Measurements from ENCODE around the gene CPZ. TPM values are rescaled to one million over a fixed set of nuclear protein-coding genes. Genes with fewer than 3 reads are reported as not detected.

Gene CPZ
- total and polyA plus RNA-seq, 2 of the 4 experiments (the other 2 are of a cell fraction) = 0.90 to 10.3 TPM

- TF ChIP-seq BHLHE40 (IDR thresholded peaks at IDR 0.05; ENCODE audit: low read depth, low read length) (no peak), POLR2A (IDR thresholded peaks at IDR 0.05; ENCODE audit: low read depth, low read length) (no peak), RFX5 (IDR thresholded peaks at IDR 0.05; ENCODE audit: low read depth, low read length) (no peak), USF2 (IDR thresholded peaks at IDR 0.05; ENCODE audit: low read depth, low read length) (no peak), CEBPB (IDR thresholded peaks at IDR 0.05; ENCODE audit: low read depth, low read length) (no peak), ELK1 (IDR thresholded peaks at IDR 0.05; ENCODE audit: borderline replicate concordance, low read depth, low read length) (no peak), RAD21 (IDR thresholded peaks at IDR 0.05; ENCODE audit: low read length) (no peak), MAZ (IDR thresholded peaks at IDR 0.05; ENCODE audit: borderline replicate concordance, low read depth, low read length) (no peak), NFE2L2 (IDR thresholded peaks at IDR 0.05; ENCODE audit: low read depth, low read length) (no peak), RCOR1 (IDR thresholded peaks at IDR 0.05; ENCODE audit: insufficient replicate concordance, low read length) (no peak), SMC3 (IDR thresholded peaks at IDR 0.05; ENCODE audit: low read depth, low read length) (no peak), FOS (IDR thresholded peaks at IDR 0.05; ENCODE audit: low read depth, low read length) (no peak), MAFK (IDR thresholded peaks at IDR 0.05; ENCODE audit: low read depth, low read length) (no peak)
- no peak overlapping the region for H2BK120ac ChIP-seq (ENCODE audit: low read depth, low read length)
- no peaks in the 10 kb centered on the region for H3K9me1 ChIP-seq (ENCODE audit: insufficient read depth, low read length)
- H3K4ac ChIP-seq (ENCODE audit: low read depth, low read length) = no peak overlapping the region
- in situ Hi-C loops (cut with MboI; ENCODE audit: low sequenced_read_pairs) (no loop called here), intact Hi-C loops (cut with micrococcal nuclease) (no loop called here), dilution Hi-C loops (cut with HindIII; ENCODE audit: low sequenced_read_pairs, unreplicated experiment) (no loop called here)
- H4K20me1 ChIP-seq (ENCODE audit: insufficient read depth, low read length) = no peaks in the 10 kb centered on the region
- no peak overlapping the region for H3K4me2 ChIP-seq (ENCODE audit: low read depth, low read length)
- H3K23ac ChIP-seq (ENCODE audit: low read depth, low read length) = no peak overlapping the region
- H2BK15ac ChIP-seq (ENCODE audit: low read depth, low read length) = no peak overlapping the region
- H3K27me3 ChIP-seq (ENCODE audit: control insufficient read depth, insufficient read depth, low read length) = peaks cover 3% of the 10 kb centered on the region; the same call in 1 of the 2 replicates
- WGBS, 2 experiments (ENCODE audit: extremely low coverage in 2 of 2, insufficient read length in 1 of 2) = 74% methylated on average over 5 of the region's 25 CpGs; no CpG with 5 or more reads in 1 of the 2 experiments
- no peak overlapping the region for H2BK20ac ChIP-seq (ENCODE audit: low read depth, low read length)
- no peak overlapping the region for H4K5ac ChIP-seq (ENCODE audit: low read depth, low read length)
- H3K4me1 ChIP-seq (ENCODE audit: control insufficient read depth, insufficient read depth, low read length) = no peaks in the 10 kb centered on the region
- H4K91ac ChIP-seq (ENCODE audit: insufficient read depth, low read depth, low read length) = no peak overlapping the region
- H2AK9ac ChIP-seq (replicated peaks; ENCODE audit: low read depth, low read length, poor library complexity) = no peak overlapping the region
- H4K8ac ChIP-seq (ENCODE audit: low read depth in 2 of 2, low read length in 2 of 2) = no peak overlapping the region
- no peaks in the 10 kb centered on the region for H3K36me3 ChIP-seq (ENCODE audit: control insufficient read depth, insufficient read depth, low read length)
- no peak overlapping the region for H2AFZ ChIP-seq (replicated peaks; ENCODE audit: low read length, poor library complexity)
- POLR2A ChIA-PET (ENCODE audit: unreplicated experiment) = no interaction called here
- no peak overlapping the region for H3K56ac ChIP-seq (ENCODE audit: extremely low read depth, insufficient read depth, low read length)
- no peaks in the 10 kb centered on the region for H3K9me3 ChIP-seq (ENCODE audit: control insufficient read depth, insufficient read depth, low read length)
- DNase-seq = no peak
- H2BK5ac ChIP-seq (ENCODE audit: low read depth, low read length, poor library complexity, severe bottlenecking) = no peak overlapping the region
- H3K9ac ChIP-seq (ENCODE audit: low read depth, low read length) = no peak overlapping the region
- no peaks in the 10 kb centered on the region for H3K79me1 ChIP-seq (ENCODE audit: low read depth in 1 of 2, low read length in 2 of 2)
- CTCF ChIA-PET = interaction anchor here (0.6 kb wide), 1 partner anchor 63 kb away, joined by 3 read pairs; no protein-coding TSS in a partner anchor
- BruUV-seq (replicated peaks) = no TSS peak
- ATAC-seq (ENCODE audit: low read depth) = no peak
- no peak overlapping the region for H2AK5ac ChIP-seq (ENCODE audit: low read depth, low read length)
- no peak overlapping the region for H3K4me3 ChIP-seq (ENCODE audit: insufficient read depth, low read depth, low read length)
- no peak overlapping the region for H3K14ac ChIP-seq (replicated peaks; ENCODE audit: low read depth, low read length)
- no peak overlapping the region for H3K27ac ChIP-seq (ENCODE audit: insufficient read depth, low read length)
- no peak overlapping the region for H3K18ac ChIP-seq (ENCODE audit: low read depth, low read length)
These were observed 63.0 kb downstream of the CPZ start for GRCh38 chr4:8655411-8656184.
